NOMO-1 treated with DMSO at 0.1 percent for 48 hours (cell line): Measurements from ENCODE around the gene MED26.

Experiments
- DNase-seq: peaks from one replicate; lab custom pipeline; 2025; ENCODE audit not compliant: unreplicated experiment; lab: John Stamatoyannopoulos, UW

MED26 gene

GRCh38 chr19:16618248-16618647 lies 9.8 kb downstream of the MED26 start:
- DNase-seq, result no peak

- DNase-seq, result no peak
Measured at GRCh38 chr19:16615808-16616207, 12.2 kb downstream of the MED26 start.

- DNase-seq, result no peak
Measured at GRCh38 chr19:16614941-16615340, 13.1 kb downstream of the MED26 start.

- no peak for DNase-seq
Measured at GRCh38 chr19:16613841-16614240, 14.2 kb downstream of the MED26 start.

GRCh38 chr19:16612636-16613035 lies 15.4 kb downstream of the MED26 start:
- peak; percentile 24 for DNase-seq

GRCh38 chr19:16611121-16611520 lies 16.9 kb downstream of the MED26 start:
- DNase-seq, result no peak

- DNase-seq, result no peak
Measured at GRCh38 chr19:16609511-16610200, 18.3 kb downstream of the MED26 start.

- DNase-seq, result peak; percentile 73
Measured at GRCh38 chr19:16608290-16608739, 19.7 kb downstream of the MED26 start.

- DNase-seq, result no peak
Measured at GRCh38 chr19:16607819-16608218, 20.2 kb downstream of the MED26 start.

GRCh38 chr19:16605553-16605994 lies 22.4 kb downstream of the MED26 start:
- no peak for DNase-seq

- DNase-seq, result no peak
Measured at GRCh38 chr19:16605115-16605514, 22.9 kb downstream of the MED26 start.

GRCh38 chr19:16604615-16605014 lies 23.4 kb downstream of the MED26 start:
- DNase-seq, result no peak

- no peak for DNase-seq
Measured at GRCh38 chr19:16603090-16603489, 24.9 kb downstream of the MED26 start.

GRCh38 chr19:16601378-16602052 lies 26.5 kb downstream of the MED26 start:
- DNase-seq, result no peak

GRCh38 chr19:16600824-16601223 lies 27.2 kb downstream of the MED26 start:
- DNase-seq, result no peak

GRCh38 chr19:16599655-16600346 lies 28.2 kb downstream of the MED26 start:
- DNase-seq, result no peak

- DNase-seq, result no peak
Measured at GRCh38 chr19:16598848-16599247, 29.2 kb downstream of the MED26 start.

GRCh38 chr19:16596399-16596798 lies 31.6 kb downstream of the MED26 start:
- DNase-seq, result no peak

- no peak for DNase-seq
Measured at GRCh38 chr19:16595097-16595496, 32.9 kb downstream of the MED26 start.

GRCh38 chr19:16594681-16595091 lies 33.3 kb downstream of the MED26 start:
- DNase-seq, result no peak

- peak; percentile 19 for DNase-seq
Measured at GRCh38 chr19:16594131-16594586, 33.8 kb downstream of the MED26 start.

GRCh38 chr19:16593181-16593580 lies 34.8 kb downstream of the MED26 start:
- DNase-seq, result no peak
